Measurements from ENCODE around the gene EIF4EBP2. TPM values are rescaled to one million over a fixed set of nuclear protein-coding genes. Genes with fewer than 3 reads are reported as not detected.

Gene EIF4EBP2
- total RNA-seq, 1 donor from 2014 or later, result 40.6 TPM

DNA sequence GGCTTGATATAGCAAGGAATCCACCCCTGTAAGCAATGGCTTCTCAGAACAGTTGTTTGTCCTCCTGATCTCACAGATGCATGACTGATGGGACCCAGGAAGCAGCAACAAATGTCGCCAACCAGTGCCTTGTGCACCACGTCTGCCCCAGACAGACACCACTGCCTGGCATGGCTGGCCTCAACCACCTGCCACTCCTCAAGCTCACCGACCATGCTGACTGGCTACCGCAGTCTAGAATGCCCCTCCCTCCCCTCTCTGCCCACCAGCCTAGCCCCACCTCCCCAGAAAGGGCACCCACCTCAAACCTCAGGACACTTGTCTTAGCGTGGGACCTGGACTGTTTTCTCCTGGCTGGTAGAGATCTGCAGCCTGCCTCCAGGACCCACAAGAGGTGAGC lies 45.5 kb upstream of the EIF4EBP2 start:
- Mint-ChIP-seq H3K4me1 (peaks cover 45% of the 10 kb centered on the region), H3K9me3 (no peaks in the 10 kb centered on the region), H3K27ac (no peak overlapping the region), H3K27me3 (no peaks in the 10 kb centered on the region), H3K36me3 (ENCODE audit: low read depth) (no peaks in the 10 kb centered on the region), H3K4me3 (no peak overlapping the region)
- POLR2A ChIA-PET, result interaction anchor here (0.8 kb wide), 1 partner anchor 85 kb away, joined by 4 read pairs; no protein-coding TSS in a partner anchor
- CTCF ChIA-PET, result interaction anchor here (4.4 to 10.4 kb wide), 2 partner anchors 91 to 136 kb away, joined by 21 to 204 read pairs; no protein-coding TSS in a partner anchor
- no peak for DNase-seq
- intact Hi-C loops (cut with micrococcal nuclease), result no loop called here
- ATAC-seq (ENCODE audit: low read depth), result no peak
- TF ChIP-seq, protein P1, sequence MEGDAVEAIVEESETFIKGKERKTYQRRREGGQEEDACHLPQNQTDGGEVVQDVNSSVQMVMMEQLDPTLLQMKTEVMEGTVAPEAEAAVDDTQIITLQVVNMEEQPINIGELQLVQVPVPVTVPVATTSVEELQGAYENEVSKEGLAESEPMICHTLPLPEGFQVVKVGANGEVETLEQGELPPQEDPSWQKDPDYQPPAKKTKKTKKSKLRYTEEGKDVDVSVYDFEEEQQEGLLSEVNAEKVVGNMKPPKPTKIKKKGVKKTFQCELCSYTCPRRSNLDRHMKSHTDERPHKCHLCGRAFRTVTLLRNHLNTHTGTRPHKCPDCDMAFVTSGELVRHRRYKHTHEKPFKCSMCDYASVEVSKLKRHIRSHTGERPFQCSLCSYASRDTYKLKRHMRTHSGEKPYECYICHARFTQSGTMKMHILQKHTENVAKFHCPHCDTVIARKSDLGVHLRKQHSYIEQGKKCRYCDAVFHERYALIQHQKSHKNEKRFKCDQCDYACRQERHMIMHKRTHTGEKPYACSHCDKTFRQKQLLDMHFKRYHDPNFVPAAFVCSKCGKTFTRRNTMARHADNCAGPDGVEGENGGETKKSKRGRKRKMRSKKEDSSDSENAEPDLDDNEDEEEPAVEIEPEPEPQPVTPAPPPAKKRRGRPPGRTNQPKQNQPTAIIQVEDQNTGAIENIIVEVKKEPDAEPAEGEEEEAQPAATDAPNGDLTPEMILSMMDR (IDR thresholded peaks at IDR 0.05), result no peak

DNA sequence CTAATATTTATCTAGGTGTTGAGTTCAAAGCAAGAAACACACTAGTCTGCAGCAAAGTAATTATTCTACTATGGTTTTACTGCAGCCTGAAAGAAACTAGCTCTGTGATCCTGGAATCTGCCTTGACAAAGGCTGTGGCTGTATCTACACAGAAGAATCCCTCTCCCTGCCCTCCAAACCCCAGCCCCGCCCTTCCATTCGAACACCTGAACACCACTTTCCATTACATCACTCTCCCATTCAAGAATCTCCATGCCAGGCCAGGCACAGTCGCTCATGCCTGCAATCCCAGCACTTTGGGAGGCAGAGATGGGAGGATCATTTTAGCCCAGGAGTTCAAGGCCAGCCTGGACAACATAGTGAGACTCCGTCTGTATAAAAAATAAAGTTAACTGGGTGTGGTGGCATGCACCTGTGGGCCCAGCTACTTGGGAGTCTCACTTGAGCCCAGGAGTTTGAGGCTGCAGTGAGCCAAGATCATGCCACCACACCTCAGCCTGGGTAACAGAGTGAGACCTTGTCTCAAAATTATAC lies 44.9 kb upstream of the EIF4EBP2 start:
- DNase-seq (no peak), ATAC-seq (ENCODE audit: low read depth) (no peak)
- Mint-ChIP-seq H3K4me1 (peaks cover 47% of the 10 kb centered on the region), H3K27me3 (no peaks in the 10 kb centered on the region), H3K9me3 (no peaks in the 10 kb centered on the region), H3K36me3 (ENCODE audit: low read depth) (no peaks in the 10 kb centered on the region), H3K4me3 (no peak overlapping the region), H3K27ac (no peak overlapping the region)
- CTCF ChIA-PET, result interaction anchor here (4.4 to 10.4 kb wide), 2 partner anchors 92 to 137 kb away, joined by 21 to 204 read pairs; no protein-coding TSS in a partner anchor
- intact Hi-C loops (cut with micrococcal nuclease), result no loop called here
- TF ChIP-seq, protein P1 (IDR thresholded peaks at IDR 0.05), result no peak
- POLR2A ChIA-PET, result interaction anchor here (0.6 to 0.8 kb wide), 2 partner anchors 40 to 86 kb away, joined by 4 read pairs; no protein-coding TSS in a partner anchor

DNA sequence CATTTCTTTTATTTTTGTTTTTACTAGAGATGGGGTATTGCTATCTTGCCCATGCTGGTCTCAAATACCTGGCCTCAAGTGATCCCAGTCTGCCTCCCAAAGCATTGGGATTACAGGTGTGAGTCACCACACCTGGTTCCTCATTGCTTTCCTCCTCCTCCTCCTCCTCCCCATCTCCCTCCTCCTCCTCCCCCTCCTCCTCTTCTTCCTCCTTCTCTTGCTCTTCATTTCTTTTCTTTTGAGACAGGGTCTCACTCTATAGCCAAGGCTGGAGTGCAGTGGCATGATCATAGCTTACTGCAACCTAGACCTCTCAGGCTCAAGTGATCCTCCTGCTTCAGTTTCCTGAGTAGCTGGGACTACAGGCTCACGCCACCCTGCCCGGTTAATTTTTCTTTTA lies 43.7 kb upstream of the EIF4EBP2 start:
- DNase-seq (no peak), ATAC-seq (ENCODE audit: low read depth) (no peak)
- no peak overlapping the region for H3K27ac Mint-ChIP-seq
- intact Hi-C loops (cut with micrococcal nuclease), result loop anchor here (5.0 kb wide), 2 partner anchors 38 to 243 kb away; no protein-coding TSS in a partner anchor
- TF ChIP-seq, protein P1 (IDR thresholded peaks at IDR 0.05), result no peak
- no peaks in the 10 kb centered on the region for H3K36me3 Mint-ChIP-seq (ENCODE audit: low read depth)
- no peaks in the 10 kb centered on the region for H3K9me3 Mint-ChIP-seq
- ChIA-PET POLR2A (interaction anchor here (0.9 to 1.8 kb wide), 2 partner anchors 87 to 127 kb away, joined by 4 to 5 read pairs; partner anchors contain the start of gene PPA1), CTCF (interaction anchor here (4.4 to 10.4 kb wide), 2 partner anchors 93 to 138 kb away, joined by 21 to 204 read pairs; no protein-coding TSS in a partner anchor)
- H3K4me1 Mint-ChIP-seq, result peaks cover 46% of the 10 kb centered on the region
- H3K27me3 Mint-ChIP-seq, result peaks cover 2% of the 10 kb centered on the region
- no peak overlapping the region for H3K4me3 Mint-ChIP-seq

DNA sequence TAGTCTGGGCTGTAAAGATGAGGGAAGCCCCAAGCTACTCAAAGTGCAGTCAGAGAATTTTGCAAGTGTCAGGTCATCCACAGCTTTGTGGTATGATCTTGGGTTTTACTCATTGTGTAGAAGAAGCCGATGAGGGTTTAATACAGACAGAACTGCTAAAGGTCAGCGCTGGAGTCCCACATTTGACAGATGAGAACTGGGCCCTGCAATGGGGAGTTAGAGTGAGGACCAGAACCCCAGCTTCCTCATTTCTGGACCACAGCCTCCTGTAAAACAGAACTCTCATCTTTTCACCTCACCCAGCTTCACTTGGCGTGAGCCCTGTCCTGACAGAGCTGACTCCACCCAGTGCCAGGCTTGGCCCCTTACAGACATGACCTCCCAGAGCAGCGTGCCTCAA lies 41.6 kb upstream of the EIF4EBP2 start:
- TF ChIP-seq, protein P1 (IDR thresholded peaks at IDR 0.05), result no peak
- Mint-ChIP-seq H3K4me1 (peaks cover 29% of the 10 kb centered on the region), H3K4me3 (no peak overlapping the region), H3K9me3 (no peaks in the 10 kb centered on the region), H3K27ac (no peak overlapping the region), H3K36me3 (ENCODE audit: low read depth) (no peaks in the 10 kb centered on the region), H3K27me3 (peaks cover 2% of the 10 kb centered on the region)
- ChIA-PET POLR2A (interaction anchor here (0.6 to 3.7 kb wide), 3 partner anchors 97 to 247 kb away, joined by 3 to 26 read pairs (median 4); no protein-coding TSS in a partner anchor), CTCF (interaction anchor here (0.8 to 10.4 kb wide), 4 partner anchors 16 to 139 kb away, joined by 3 to 373 read pairs (median 118); partner anchors contain the start of gene PPA1)
- ATAC-seq (ENCODE audit: low read depth), result no peak
- intact Hi-C loops (cut with micrococcal nuclease), result loop anchor here (5.0 kb wide), 2 partner anchors 40 to 245 kb away; no protein-coding TSS in a partner anchor
- no peak for DNase-seq

DNA sequence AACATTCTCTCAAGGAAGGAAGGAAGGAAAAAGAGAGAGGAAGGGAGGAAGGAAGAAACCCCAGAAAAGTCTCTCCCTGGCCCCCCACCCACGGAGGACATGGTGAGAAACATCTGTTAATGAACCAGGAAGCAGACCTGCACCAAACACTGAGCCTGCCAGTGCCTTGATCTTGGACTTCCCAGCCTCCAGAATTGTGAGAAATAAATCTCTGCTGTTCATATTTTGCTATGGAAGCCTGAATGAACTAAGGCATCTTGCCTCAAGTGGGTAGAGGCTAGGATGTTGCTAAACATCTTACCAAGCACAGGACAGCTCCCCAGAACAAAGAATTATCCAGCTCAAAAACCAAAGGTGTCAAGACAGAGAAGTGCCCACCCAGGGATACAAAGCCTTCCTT lies 40.7 kb upstream of the EIF4EBP2 start:
- H3K36me3 Mint-ChIP-seq (ENCODE audit: low read depth), result no peaks in the 10 kb centered on the region
- DNase-seq (no peak), ATAC-seq (ENCODE audit: low read depth) (no peak)
- CTCF ChIA-PET, result interaction anchor here (0.8 to 10.4 kb wide), 11 partner anchors 11 to 217 kb away, joined by 3 to 373 read pairs (median 8); partner anchors contain the start of genes PPA1 and TYSND1
- H3K4me3 Mint-ChIP-seq, result no peak overlapping the region
- peaks cover 2% of the 10 kb centered on the region for H3K27me3 Mint-ChIP-seq
- POLR2A ChIA-PET, result interaction anchor here (1.8 to 3.7 kb wide), 3 partner anchors 98 to 141 kb away, joined by 4 to 26 read pairs (median 13); partner anchors contain the start of gene PPA1
- H3K9me3 Mint-ChIP-seq, result no peaks in the 10 kb centered on the region
- H3K4me1 Mint-ChIP-seq, result peaks cover 20% of the 10 kb centered on the region
- intact Hi-C loops (cut with micrococcal nuclease), result loop anchor here (5.0 kb wide), 2 partner anchors 41 to 246 kb away; no protein-coding TSS in a partner anchor
- TF ChIP-seq, protein P1 (IDR thresholded peaks at IDR 0.05), result no peak
- no peak overlapping the region for H3K27ac Mint-ChIP-seq

All from activated B cell treated with CpG ODN at 0.5 μM for 24 hours (primary cell).